WTC11 (cell line): ENCODE measurements around the gene CSTF1. TPM values are rescaled to one million over a fixed set of nuclear protein-coding genes. Genes with fewer than 3 reads are reported as not detected.

Experiments used
- ATAC-seq: fragments of 200-7000 bp; cut with Tn5 transposase; 2 replicates; pipeline ENCODE4 v1.10.0; 2021; ENCODE audit warnings: mild to moderate bottlenecking, moderate library complexity
- CTCF ChIA-PET: fragments of 300-600 bp; sonication (Branson Sonifier 250); formaldehyde crosslinking; loops from one replicate; lab custom pipeline; 2021; ENCODE audit warnings: antibody characterized with exemption; lab: Charles Lee
- POLR2A ChIA-PET: fragments of 350-600 bp; sonication (Branson Sonifier 250); formaldehyde crosslinking; loops from one replicate; lab custom pipeline; 2021; ENCODE audit warnings: antibody characterized with exemption; lab: Charles Lee
- DNase-seq: peaks from one replicate; pipeline ENCODE4 v3.0.0; 2021; ENCODE audit warnings: low spot score
- H3K27ac Mint-ChIP-seq: 2 replicates; pipeline ENCODE4 v1.8.0; 2021; ENCODE audit warnings: mixed read lengths
- H3K27me3 Mint-ChIP-seq: 2 replicates; pipeline ENCODE4 v1.8.0; 2021; ENCODE audit warnings: low read depth, mild to moderate bottlenecking, moderate library complexity, mixed read lengths
- H3K36me3 Mint-ChIP-seq: 2 replicates; pipeline ENCODE4 v1.8.0; 2021; ENCODE audit warnings: mixed read lengths
- H3K4me1 Mint-ChIP-seq: 2 replicates; pipeline ENCODE4 v1.8.0; 2022; ENCODE audit warnings: mixed read lengths
- H3K4me3 Mint-ChIP-seq: 2 replicates; pipeline ENCODE4 v1.8.0; 2021; ENCODE audit warnings: mild to moderate bottlenecking, moderate library complexity, mixed read lengths
- H3K9me3 Mint-ChIP-seq: 2 replicates; pipeline ENCODE4 v1.8.0; 2021; ENCODE audit warnings: mixed read lengths
- FOXK1 ChIP-seq: sonication (generic); formaldehyde crosslinking; IDR thresholded peaks from 2 replicates; pipeline ENCODE4 v1.8.0; 2022; ENCODE audit warnings: mild to moderate bottlenecking, moderate library complexity, missing genetic modification reagents
- GRHL2 ChIP-seq: fragments of 250-450 bp; sonication (Bioruptor Pico); IDR thresholded peaks from 2 replicates; pipeline ENCODE4 v1.8.0; 2022; ENCODE audit warnings: mild to moderate bottlenecking, moderate library complexity; ENCODE audit not compliant: insufficient replicate concordance, severe bottlenecking
- HMGA2 ChIP-seq: fragments of 250-450 bp; sonication (Bioruptor Pico); IDR thresholded peaks from 2 replicates; pipeline ENCODE4 v1.4.0; 2021; ENCODE audit warnings: mild to moderate bottlenecking, moderate library complexity
- IRF2 ChIP-seq: sonication (generic); formaldehyde crosslinking; IDR thresholded peaks from 2 replicates; pipeline ENCODE4 v1.8.0; 2022; ENCODE audit warnings: low read depth, missing genetic modification reagents, borderline replicate concordance
- MYBL2 ChIP-seq: sonication (generic); formaldehyde crosslinking; IDR thresholded peaks from 2 replicates; pipeline ENCODE4 v1.8.1; 2023; ENCODE audit warnings: mild to moderate bottlenecking, moderate library complexity, missing genetic modification reagents
- NFATC4 ChIP-seq: fragments of 250-450 bp; sonication (Bioruptor Pico); IDR thresholded peaks from 2 replicates; pipeline ENCODE4 v1.9.0; 2021; ENCODE audit warnings: mild to moderate bottlenecking
- NR3C1 ChIP-seq: sonication (generic); formaldehyde crosslinking; conservative IDR thresholded peaks from 2 replicates; pipeline ENCODE4 v1.8.1; 2023; ENCODE audit warnings: low read depth, mild to moderate bottlenecking, missing genetic modification reagents
- OVOL2 ChIP-seq: fragments of 250-450 bp; sonication (Bioruptor Pico); IDR thresholded peaks from 2 replicates; pipeline ENCODE4 v1.9.0; 2021; ENCODE audit warnings: mild to moderate bottlenecking, borderline replicate concordance
- SMAD3 ChIP-seq: sonication (generic); formaldehyde crosslinking; IDR thresholded peaks from 2 replicates; pipeline ENCODE4 v1.8.0; 2022; ENCODE audit warnings: missing genetic modification reagents, mild to moderate bottlenecking, borderline replicate concordance
- SOX15 ChIP-seq: fragments of 250-450 bp; sonication (Bioruptor Pico); IDR thresholded peaks from 2 replicates; pipeline ENCODE4 v1.9.0; 2021; ENCODE audit warnings: mild to moderate bottlenecking
- TCF7 ChIP-seq: sonication (generic); formaldehyde crosslinking; IDR thresholded peaks from 2 replicates; pipeline ENCODE4 v1.8.0; 2022; ENCODE audit warnings: mild to moderate bottlenecking, low read depth, missing genetic modification reagents, moderate library complexity
- TEAD1 ChIP-seq: sonication (generic); formaldehyde crosslinking; IDR thresholded peaks from 2 replicates; pipeline ENCODE4 v1.8.0; 2022; ENCODE audit warnings: mild to moderate bottlenecking, missing genetic modification reagents
- ZBTB21 ChIP-seq: sonication (generic); formaldehyde crosslinking; IDR thresholded peaks from 2 replicates; pipeline ENCODE4 v1.8.1; 2023; ENCODE audit warnings: mild to moderate bottlenecking, missing genetic modification reagents, borderline replicate concordance
- ZNF232 ChIP-seq: sonication (generic); formaldehyde crosslinking; IDR thresholded peaks from 2 replicates; pipeline ENCODE4 v1.8.0; 2022; ENCODE audit warnings: mild to moderate bottlenecking, missing genetic modification reagents
- total RNA-seq: library from RNA; stranded (reverse); gene quantifications from 3 replicates; pipeline ENCODE4 v1.2.3, GENCODE V29; 2021
- TF ChIP-seq, protein P1 (sequence below): sonication (generic); formaldehyde crosslinking; IDR thresholded peaks from 2 replicates; pipeline ENCODE4 v1.8.0; 2023; ENCODE audit warnings: missing genetic modification reagents
- TF ChIP-seq, protein P2 (sequence below): sonication (generic); formaldehyde crosslinking; conservative IDR thresholded peaks from 2 replicates; pipeline ENCODE4 v1.8.1; 2023; ENCODE audit warnings: mild to moderate bottlenecking, low read depth, missing genetic modification reagents, moderate library complexity
- TF ChIP-seq, protein P3 (sequence below): fragments of 250-450 bp; sonication (Bioruptor Pico); IDR thresholded peaks from 2 replicates; pipeline ENCODE4 v1.9.0; 2021; ENCODE audit warnings: moderate library complexity, mild to moderate bottlenecking, inconsistent platforms, borderline replicate concordance
- TF ChIP-seq, protein P4 (sequence below): fragments of 250-450 bp; sonication (Bioruptor Pico); IDR thresholded peaks from 2 replicates; pipeline ENCODE4 v1.9.0; 2021; ENCODE audit warnings: mild to moderate bottlenecking
- TF ChIP-seq, protein P5 (sequence below): sonication (generic); formaldehyde crosslinking; IDR thresholded peaks from 2 replicates; pipeline ENCODE4 v1.8.0; 2022; ENCODE audit warnings: mild to moderate bottlenecking, missing genetic modification reagents
- TF ChIP-seq, protein P6 (sequence below): sonication (generic); formaldehyde crosslinking; IDR thresholded peaks from 2 replicates; pipeline ENCODE4 v1.8.0; 2022; ENCODE audit warnings: missing genetic modification reagents
- TF ChIP-seq, protein P7 (sequence below): sonication (generic); formaldehyde crosslinking; IDR thresholded peaks from 2 replicates; pipeline ENCODE4 v1.8.1; 2022; ENCODE audit warnings: low read depth, mild to moderate bottlenecking, moderate library complexity, missing genetic modification reagents, borderline replicate concordance

Gene CSTF1
- total RNA-seq, 1 experiment from 2014 or later, result 58.5 TPM

DNA sequence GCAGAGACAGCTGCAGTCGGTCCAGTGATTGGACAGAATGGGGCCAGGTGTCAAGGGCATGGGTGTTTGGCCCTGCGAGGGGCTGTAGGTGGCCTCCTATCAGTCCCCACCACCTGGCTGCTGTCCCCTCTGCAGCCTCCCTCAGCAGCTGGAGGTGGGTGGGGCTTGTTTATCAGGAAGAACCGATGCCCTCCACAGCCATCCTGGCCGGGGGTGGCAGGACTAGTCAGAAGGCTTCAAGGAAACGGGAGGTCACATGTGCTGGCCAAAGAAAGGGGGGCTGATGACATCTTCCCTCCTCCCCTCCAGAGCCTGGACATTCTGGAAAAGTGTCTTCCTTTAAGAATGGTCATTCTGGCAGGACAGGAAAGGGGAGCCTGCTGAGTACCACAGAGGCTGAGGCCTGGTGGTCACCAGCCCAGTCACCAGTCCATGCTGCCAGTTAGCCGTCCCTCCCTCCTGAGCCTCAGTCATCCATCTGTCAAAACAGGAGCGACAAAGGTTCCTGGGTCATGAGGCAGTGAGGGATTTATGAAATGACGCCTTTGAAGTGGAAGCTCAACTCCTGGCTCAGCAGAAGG is 29.5 kb upstream of the CSTF1 start:
- Mint-ChIP-seq H3K27me3 (peaks cover 23% of the 10 kb centered on the region), H3K36me3 (peaks cover 3% of the 10 kb centered on the region), H3K27ac (no peak overlapping the region), H3K4me3 (no peak overlapping the region), H3K9me3 (no peaks in the 10 kb centered on the region), H3K4me1 (peaks cover 24% of the 10 kb centered on the region)
- no peak for ATAC-seq
- ChIA-PET POLR2A (no interaction called here), CTCF (interaction anchor here (0.6 kb wide), 1 partner anchor 302 kb away, joined by 4 read pairs; no protein-coding TSS in a partner anchor)
- TF ChIP-seq SMAD3 (CRISPR knock-in tag), result no peak
- TF ChIP-seq IRF2, result no peak
- TF ChIP-seq FOXK1 (CRISPR knock-in tag), result no peak
- TF ChIP-seq, protein P1, sequence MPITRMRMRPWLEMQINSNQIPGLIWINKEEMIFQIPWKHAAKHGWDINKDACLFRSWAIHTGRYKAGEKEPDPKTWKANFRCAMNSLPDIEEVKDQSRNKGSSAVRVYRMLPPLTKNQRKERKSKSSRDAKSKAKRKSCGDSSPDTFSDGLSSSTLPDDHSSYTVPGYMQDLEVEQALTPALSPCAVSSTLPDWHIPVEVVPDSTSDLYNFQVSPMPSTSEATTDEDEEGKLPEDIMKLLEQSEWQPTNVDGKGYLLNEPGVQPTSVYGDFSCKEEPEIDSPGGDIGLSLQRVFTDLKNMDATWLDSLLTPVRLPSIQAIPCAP (CRISPR knock-in tag), result no peak
- no peak for TF ChIP-seq NFATC4 (CRISPR knock-in tag)
- TF ChIP-seq OVOL2 (CRISPR knock-in tag), result no peak
- TF ChIP-seq SOX15 (CRISPR knock-in tag), result no peak
- TF ChIP-seq MYBL2 (CRISPR knock-in tag), result no peak
- TF ChIP-seq NR3C1, result no peak
- TF ChIP-seq, protein P2, sequence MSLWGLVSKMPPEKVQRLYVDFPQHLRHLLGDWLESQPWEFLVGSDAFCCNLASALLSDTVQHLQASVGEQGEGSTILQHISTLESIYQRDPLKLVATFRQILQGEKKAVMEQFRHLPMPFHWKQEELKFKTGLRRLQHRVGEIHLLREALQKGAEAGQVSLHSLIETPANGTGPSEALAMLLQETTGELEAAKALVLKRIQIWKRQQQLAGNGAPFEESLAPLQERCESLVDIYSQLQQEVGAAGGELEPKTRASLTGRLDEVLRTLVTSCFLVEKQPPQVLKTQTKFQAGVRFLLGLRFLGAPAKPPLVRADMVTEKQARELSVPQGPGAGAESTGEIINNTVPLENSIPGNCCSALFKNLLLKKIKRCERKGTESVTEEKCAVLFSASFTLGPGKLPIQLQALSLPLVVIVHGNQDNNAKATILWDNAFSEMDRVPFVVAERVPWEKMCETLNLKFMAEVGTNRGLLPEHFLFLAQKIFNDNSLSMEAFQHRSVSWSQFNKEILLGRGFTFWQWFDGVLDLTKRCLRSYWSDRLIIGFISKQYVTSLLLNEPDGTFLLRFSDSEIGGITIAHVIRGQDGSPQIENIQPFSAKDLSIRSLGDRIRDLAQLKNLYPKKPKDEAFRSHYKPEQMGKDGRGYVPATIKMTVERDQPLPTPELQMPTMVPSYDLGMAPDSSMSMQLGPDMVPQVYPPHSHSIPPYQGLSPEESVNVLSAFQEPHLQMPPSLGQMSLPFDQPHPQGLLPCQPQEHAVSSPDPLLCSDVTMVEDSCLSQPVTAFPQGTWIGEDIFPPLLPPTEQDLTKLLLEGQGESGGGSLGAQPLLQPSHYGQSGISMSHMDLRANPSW (CRISPR knock-in tag), result no peak
- no peak for DNase-seq

DNA sequence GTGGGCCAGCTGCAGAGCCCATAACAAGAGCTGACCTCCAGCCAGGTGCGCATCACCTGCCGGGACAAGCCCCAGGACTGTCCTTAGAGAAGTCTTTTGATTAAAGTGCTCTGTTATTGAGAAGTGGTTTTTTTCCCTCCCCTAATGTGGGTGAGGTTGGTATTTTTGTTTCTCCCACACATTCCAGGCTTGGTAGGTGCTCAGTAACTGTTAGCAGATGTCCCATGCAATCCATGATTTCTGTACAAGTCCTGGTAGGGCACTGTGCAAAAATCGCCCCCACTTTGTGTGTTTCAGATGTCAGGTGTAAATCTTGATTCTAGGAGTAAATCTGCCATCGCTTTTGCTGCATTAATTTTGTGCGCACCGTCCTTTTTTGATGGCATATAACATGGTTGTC is 29.0 kb upstream of the CSTF1 start:
- CTCF ChIA-PET, result no interaction called here
- Mint-ChIP-seq H3K4me1 (peaks cover 20% of the 10 kb centered on the region), H3K36me3 (peaks cover 3% of the 10 kb centered on the region), H3K27ac (no peak overlapping the region), H3K27me3 (peaks cover 18% of the 10 kb centered on the region), H3K9me3 (no peaks in the 10 kb centered on the region), H3K4me3 (no peak overlapping the region)
- POLR2A ChIA-PET, result no interaction called here
- TF ChIP-seq, protein P3, sequence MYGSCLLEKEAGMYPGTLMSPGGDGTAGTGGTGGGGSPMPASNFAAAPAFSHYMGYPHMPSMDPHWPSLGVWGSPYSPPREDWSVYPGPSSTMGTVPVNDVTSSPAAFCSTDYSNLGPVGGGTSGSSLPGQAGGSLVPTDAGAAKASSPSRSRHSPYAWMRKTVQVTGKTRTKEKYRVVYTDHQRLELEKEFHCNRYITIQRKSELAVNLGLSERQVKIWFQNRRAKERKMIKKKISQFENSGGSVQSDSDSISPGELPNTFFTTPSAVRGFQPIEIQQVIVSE (CRISPR knock-in tag), result no peak
- TF ChIP-seq ZNF232 (CRISPR knock-in tag) (no peak), ZBTB21 (CRISPR knock-in tag) (no peak), GRHL2 (CRISPR knock-in tag) (no peak), HMGA2 (CRISPR knock-in tag) (no peak), TCF7 (no peak), TEAD1 (no peak)
- TF ChIP-seq, protein P4, sequence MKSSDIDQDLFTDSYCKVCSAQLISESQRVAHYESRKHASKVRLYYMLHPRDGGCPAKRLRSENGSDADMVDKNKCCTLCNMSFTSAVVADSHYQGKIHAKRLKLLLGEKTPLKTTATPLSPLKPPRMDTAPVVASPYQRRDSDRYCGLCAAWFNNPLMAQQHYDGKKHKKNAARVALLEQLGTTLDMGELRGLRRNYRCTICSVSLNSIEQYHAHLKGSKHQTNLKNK (CRISPR knock-in tag), result no peak
- TF ChIP-seq, protein P5, sequence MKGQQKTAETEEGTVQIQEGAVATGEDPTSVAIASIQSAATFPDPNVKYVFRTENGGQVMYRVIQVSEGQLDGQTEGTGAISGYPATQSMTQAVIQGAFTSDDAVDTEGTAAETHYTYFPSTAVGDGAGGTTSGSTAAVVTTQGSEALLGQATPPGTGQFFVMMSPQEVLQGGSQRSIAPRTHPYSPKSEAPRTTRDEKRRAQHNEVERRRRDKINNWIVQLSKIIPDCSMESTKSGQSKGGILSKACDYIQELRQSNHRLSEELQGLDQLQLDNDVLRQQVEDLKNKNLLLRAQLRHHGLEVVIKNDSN (CRISPR knock-in tag), result no peak
- TF ChIP-seq, protein P6, sequence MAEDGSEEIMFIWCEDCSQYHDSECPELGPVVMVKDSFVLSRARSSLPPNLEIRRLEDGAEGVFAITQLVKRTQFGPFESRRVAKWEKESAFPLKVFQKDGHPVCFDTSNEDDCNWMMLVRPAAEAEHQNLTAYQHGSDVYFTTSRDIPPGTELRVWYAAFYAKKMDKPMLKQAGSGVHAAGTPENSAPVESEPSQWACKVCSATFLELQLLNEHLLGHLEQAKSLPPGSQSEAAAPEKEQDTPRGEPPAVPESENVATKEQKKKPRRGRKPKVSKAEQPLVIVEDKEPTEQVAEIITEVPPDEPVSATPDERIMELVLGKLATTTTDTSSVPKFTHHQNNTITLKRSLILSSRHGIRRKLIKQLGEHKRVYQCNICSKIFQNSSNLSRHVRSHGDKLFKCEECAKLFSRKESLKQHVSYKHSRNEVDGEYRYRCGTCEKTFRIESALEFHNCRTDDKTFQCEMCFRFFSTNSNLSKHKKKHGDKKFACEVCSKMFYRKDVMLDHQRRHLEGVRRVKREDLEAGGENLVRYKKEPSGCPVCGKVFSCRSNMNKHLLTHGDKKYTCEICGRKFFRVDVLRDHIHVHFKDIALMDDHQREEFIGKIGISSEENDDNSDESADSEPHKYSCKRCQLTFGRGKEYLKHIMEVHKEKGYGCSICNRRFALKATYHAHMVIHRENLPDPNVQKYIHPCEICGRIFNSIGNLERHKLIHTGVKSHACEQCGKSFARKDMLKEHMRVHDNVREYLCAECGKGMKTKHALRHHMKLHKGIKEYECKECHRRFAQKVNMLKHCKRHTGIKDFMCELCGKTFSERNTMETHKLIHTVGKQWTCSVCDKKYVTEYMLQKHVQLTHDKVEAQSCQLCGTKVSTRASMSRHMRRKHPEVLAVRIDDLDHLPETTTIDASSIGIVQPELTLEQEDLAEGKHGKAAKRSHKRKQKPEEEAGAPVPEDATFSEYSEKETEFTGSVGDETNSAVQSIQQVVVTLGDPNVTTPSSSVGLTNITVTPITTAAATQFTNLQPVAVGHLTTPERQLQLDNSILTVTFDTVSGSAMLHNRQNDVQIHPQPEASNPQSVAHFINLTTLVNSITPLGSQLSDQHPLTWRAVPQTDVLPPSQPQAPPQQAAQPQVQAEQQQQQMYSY, result no peak
- TF ChIP-seq, protein P7, sequence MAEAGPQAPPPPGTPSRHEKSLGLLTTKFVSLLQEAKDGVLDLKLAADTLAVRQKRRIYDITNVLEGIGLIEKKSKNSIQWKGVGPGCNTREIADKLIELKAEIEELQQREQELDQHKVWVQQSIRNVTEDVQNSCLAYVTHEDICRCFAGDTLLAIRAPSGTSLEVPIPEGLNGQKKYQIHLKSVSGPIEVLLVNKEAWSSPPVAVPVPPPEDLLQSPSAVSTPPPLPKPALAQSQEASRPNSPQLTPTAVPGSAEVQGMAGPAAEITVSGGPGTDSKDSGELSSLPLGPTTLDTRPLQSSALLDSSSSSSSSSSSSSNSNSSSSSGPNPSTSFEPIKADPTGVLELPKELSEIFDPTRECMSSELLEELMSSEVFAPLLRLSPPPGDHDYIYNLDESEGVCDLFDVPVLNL (CRISPR knock-in tag), result no peak
- ATAC-seq (no peak), DNase-seq (no peak)
